Kidney (tissue), 14 donors: Measurements from ENCODE around the gene PSMC3. TPM values are rescaled to one million over a fixed set of nuclear protein-coding genes. Genes with fewer than 3 reads are reported as not detected.

Source experiments
- DNase-seq, 5 donors: peaks; one replicate each; pipeline ENCODE4 v3.0.0-alpha.2; 2013 to 2020
- FAIRE-seq: peaks from 2 replicates; lab custom pipeline; 2012; peaks lifted over from hg19 to GRCh38; lab: Jason Lieb, UNC
- H3K27ac ChIP-seq, 2 donors: one replicate each; pipeline ENCODE4 v1.7.0; 2013; ENCODE audit warnings: low read depth in 2 of 2, low read length in 2 of 2, inconsistent platforms in 1 of 2
- H3K27me3 ChIP-seq: one replicate; pipeline ENCODE4 v1.7.1; 2013; ENCODE audit warnings: low read length, inconsistent platforms; ENCODE audit not compliant: control insufficient read depth, insufficient read depth
- H3K36me3 ChIP-seq, 3 donors: one replicate each; pipeline versions ENCODE4 v1.7.0 to v1.7.1; 2013; ENCODE audit warnings: low read length in 3 of 3, control low read depth in 1 of 3, inconsistent platforms in 1 of 3; ENCODE audit not compliant: insufficient read depth in 3 of 3, control insufficient read depth in 2 of 3
- H3K4me1 ChIP-seq, 3 donors: one replicate each; pipeline versions ENCODE4 v1.7.0 to v1.7.1; 2013; ENCODE audit warnings: low read length in 3 of 3, inconsistent platforms in 1 of 3, low read depth in 1 of 3; ENCODE audit not compliant: control insufficient read depth in 2 of 3, insufficient read depth in 2 of 3
- H3K4me3 ChIP-seq, 3 donors: one replicate each; pipeline versions ENCODE4 v1.7.0 to v1.8.1; 2013; ENCODE audit warnings: low read length in 3 of 3, control low read depth in 1 of 3, inconsistent platforms in 1 of 3
- H3K9ac ChIP-seq, 3 donors: one replicate each; pipeline versions ENCODE4 v1.7.0 to v1.7.1; 2013; ENCODE audit warnings: low read length in 3 of 3, control low read depth in 1 of 3, inconsistent platforms in 1 of 3
- H3K9me3 ChIP-seq, 3 donors: one replicate each; pipeline versions ENCODE4 v1.7.0 to v1.7.1; 2013; ENCODE audit warnings: low read length in 3 of 3, control low read depth in 1 of 3, inconsistent platforms in 1 of 3; ENCODE audit not compliant: control insufficient read depth in 2 of 3, insufficient read depth in 1 of 3
- CTCF ChIP-seq: IDR thresholded peaks from 3 replicates; pipeline ENCODE4 v1.5.1; 2012; ENCODE audit warnings: mild to moderate bottlenecking, moderate library complexity, borderline replicate concordance; ENCODE audit not compliant: insufficient read depth; ENCODE audit errors: extremely low read depth
- intact Hi-C: fragments of 100-400 bp; cut with DNase I; formaldehyde crosslinking; loops from one replicate; pipeline ENCODE4 v1.11.1; 2022
- polyA plus RNA-seq: library from polyadenylated mRNA; stranded (reverse); fragments of 350-450 nt; fragmentation: Illumina TruSeq; extraction: RNeasy Lipid Tissue Mini Kit (QIAGEN cat#74804); gene quantifications from one replicate; pipeline ENCODE4 v1.2.3, GENCODE V29; 2014; ENCODE audit warnings: low read depth, low replicate concordance; ENCODE audit not compliant: insufficient read depth
- total RNA-seq: library from RNA; stranded (reverse); fragmentation: NEBNext Ultra II Directional; extraction: Animal tissue kit (Norgen Biotek cat#: 25700); gene quantifications from one replicate; pipeline ENCODE4 v1.2.1, GENCODE V29; 2021
- donor health status: control.
- donor health status: control.
- donor health status: control.
- donor health status: control.
- donor health status: control.
- donor health status: DM: yes; HTN: yes; CAD: no.
- donor health status: Normal renal cell carcinoma (clear cell type).

PSMC3 gene
- total and polyA plus RNA-seq, 2 donors from 2014 or later, result 103 to 171 TPM

GRCh38 chr11:47445840-47446239 lies 19.6 kb upstream of the PSMC3 start:
- no peak for TF ChIP-seq CTCF
- no peaks in the 10 kb centered on the region for H3K27me3 ChIP-seq
- FAIRE-seq (no peak), DNase-seq (no peak)
- H3K9ac ChIP-seq, result no peak overlapping the region
- peaks cover 0 to 2% (median 0%) of the 10 kb centered on the region in 3 donors for H3K4me1 ChIP-seq
- H3K36me3 ChIP-seq, result no peaks in the 10 kb centered on the region
- H3K9me3 ChIP-seq, result no peaks in the 10 kb centered on the region
- H3K27ac ChIP-seq, result no peak overlapping the region
- no peak overlapping the region for H3K4me3 ChIP-seq
- intact Hi-C loops, result no loop called here

GRCh38 chr11:47443817-47444216 lies 17.6 kb upstream of the PSMC3 start:
- DNase-seq, result no peak
- Histone ChIP-seq H3K27me3 (no peaks in the 10 kb centered on the region), H3K4me1 (peaks cover 0 to 2% (median 0%) of the 10 kb centered on the region in 3 donors), H3K27ac (no peak overlapping the region), H3K4me3 (no peak overlapping the region), H3K9ac (no peak overlapping the region), H3K36me3 (no peaks in the 10 kb centered on the region), H3K9me3 (no peaks in the 10 kb centered on the region)
- intact Hi-C loops, result no loop called here
- FAIRE-seq, result no peak
- no peak for TF ChIP-seq CTCF

- Histone ChIP-seq H3K36me3 (no peaks in the 10 kb centered on the region), H3K4me1 (no peaks in the 10 kb centered on the region), H3K27ac (no peak overlapping the region), H3K9me3 (no peaks in the 10 kb centered on the region), H3K27me3 (no peaks in the 10 kb centered on the region), H3K4me3 (no peak overlapping the region), H3K9ac (no peak overlapping the region)
- FAIRE-seq, result no peak
- TF ChIP-seq CTCF, result no peak
- intact Hi-C loops, result no loop called here
- DNase-seq, result peak in 2 of 5 donors; percentile 18 to 32
Observed at GRCh38 chr11:47443028-47443700, 16.9 kb upstream of the PSMC3 start.
